H1 (cell line): ENCODE measurements around the gene NDC1. TPM values are rescaled to one million over a fixed set of nuclear protein-coding genes. Genes with fewer than 3 reads are reported as not detected.

Experiments used
- CBX5 ChIP-seq: fragments of 300-800, 300-1000 bp; sonication (generic); IDR thresholded peaks from 2 replicates; pipeline ENCODE4 v1.7.1; 2016; ENCODE audit warnings: antibody characterized with exemption, low read length, low read depth
- CEBPB ChIP-seq: IDR thresholded peaks from 2 replicates; pipeline ENCODE4 v1.6.1; 2012; ENCODE audit warnings: low read depth, low read length
- KDM1A ChIP-seq: fragments of 200-600, 300-600 bp; sonication (generic); IDR thresholded peaks from 2 replicates; pipeline ENCODE4 v1.7.1; 2016; ENCODE audit warnings: mild to moderate bottlenecking, low read length, borderline replicate concordance
- RBBP5 ChIP-seq: IDR thresholded peaks from 2 replicates; pipeline ENCODE4 v1.7.1; 2012; ENCODE audit warnings: low read depth, mild to moderate bottlenecking, inconsistent platforms, low read length, moderate library complexity, borderline replicate concordance
- SIN3A ChIP-seq, 2 experiments: IDR thresholded peaks in 1 of 2; conservative IDR thresholded peaks in 1 of 2; 2 replicates each; pipeline ENCODE4 v1.6.1; 2011 to 2012; ENCODE audit warnings: low read length in 2 of 2, improper control_type of control experiment in 1 of 2, low read depth in 1 of 2, mild to moderate bottlenecking in 1 of 2
- SIX5 ChIP-seq: IDR thresholded peaks from 2 replicates; pipeline ENCODE4 v1.6.1; 2011; ENCODE audit warnings: mild to moderate bottlenecking, low read depth, low read length
- TEAD4 ChIP-seq: IDR thresholded peaks from 2 replicates; pipeline ENCODE4 v1.6.1; 2012; ENCODE audit warnings: low read depth, low read length, inconsistent platforms, mixed read lengths
- polyA plus RNA-seq, 7 experiments: library from polyadenylated mRNA; depleted of rRNA in 3 of 7; stranded (reverse) in 5 of 7; unstranded in 2 of 7; fragments of >200 nt in 5 of 7; fragments of 200-250 nt in 2 of 7; gene quantifications; 1 replicate in 5 of 7; 2 replicates in 1 of 7; 4 replicates in 1 of 7; pipeline versions ENCODE4 v1.2.1 to v1.2.3, GENCODE V29; 2011 to 2013; ENCODE audit warnings: missing spikeins in 2 of 7, mixed read lengths in 2 of 7
- total RNA-seq: library from RNA; stranded (reverse); fragmentation: NEBNext Ultra II Directional; extraction: Animal tissue kit (Norgen Biotek cat#: 25700); gene quantifications from 2 replicates; pipeline ENCODE4 v1.2.1, GENCODE V29; 2021

The NDC1 gene
- total and polyA plus RNA-seq, 2 of the 8 experiments (the other 6 are each of a cell fraction or from before 2014, with no cell fraction given): 62.9 to 66.1 TPM

- TF ChIP-seq RBBP5 (no peak), CBX5 (no peak), SIX5 (no peak), SIN3A (conservative IDR thresholded peaks at IDR 0.05 in 1 of 2, IDR thresholded peaks at IDR 0.05 in 1 of 2; ENCODE audit: low read depth in 1 of 2, low read length in 2 of 2) (no peak), CEBPB (no peak), TEAD4 (no peak), KDM1A (no peak)
Measured at GRCh38 chr1:53735261-53735660, 102.8 kb downstream of the NDC1 start (continued).
